ENCODE measurements around the gene TBC1D22A.

TBC1D22A gene

GRCh38 chr22:47144791-47145425 is 382.5 kb downstream of the TBC1D22A start:
- DNase-seq (ENCODE audit: low read depth) = no peak
- TF ChIP-seq CTCF (IDR thresholded peaks at IDR 0.05; ENCODE audit: low read length, missing control alignments) = no peak
- no peak overlapping the region for H3K4me3 ChIP-seq (replicated peaks; ENCODE audit: low read depth, low read length)

GRCh38 chr22:47145883-47146282 is 383.4 kb downstream of the TBC1D22A start:
- H3K4me3 ChIP-seq (replicated peaks; ENCODE audit: low read depth, low read length) = no peak overlapping the region
- DNase-seq (ENCODE audit: low read depth) = no peak
- TF ChIP-seq CTCF (IDR thresholded peaks at IDR 0.05; ENCODE audit: low read length, missing control alignments) = no peak

GRCh38 chr22:47146391-47146790 is 383.9 kb downstream of the TBC1D22A start:
- no peak for TF ChIP-seq CTCF (IDR thresholded peaks at IDR 0.05; ENCODE audit: low read length, missing control alignments)

GRCh38 chr22:47146941-47147340 is 384.5 kb downstream of the TBC1D22A start:
- DNase-seq (ENCODE audit: low read depth) = no peak
- no peak overlapping the region for H3K4me3 ChIP-seq (replicated peaks; ENCODE audit: low read depth, low read length)
- no peak for TF ChIP-seq CTCF (IDR thresholded peaks at IDR 0.05; ENCODE audit: low read length, missing control alignments)

More at GRCh38 chr22:47146391-47146790, 383.9 kb downstream of the TBC1D22A start:
- H3K4me3 ChIP-seq (replicated peaks; ENCODE audit: low read depth, low read length) = no peak overlapping the region
- no peak for DNase-seq (ENCODE audit: low read depth)

- TF ChIP-seq CTCF (IDR thresholded peaks at IDR 0.05; ENCODE audit: low read length, missing control alignments) = no peak
- no peak for DNase-seq (ENCODE audit: low read depth)
These were observed 385.1 kb downstream of the TBC1D22A start for GRCh38 chr22:47147572-47147971.

GRCh38 chr22:47148510-47148909 is 386.1 kb downstream of the TBC1D22A start:
- H3K4me3 ChIP-seq (replicated peaks; ENCODE audit: low read depth, low read length) = no peak overlapping the region
- DNase-seq (ENCODE audit: low read depth) = no peak
- TF ChIP-seq CTCF (IDR thresholded peaks at IDR 0.05; ENCODE audit: low read length, missing control alignments) = no peak

More at GRCh38 chr22:47147572-47147971, 385.1 kb downstream of the TBC1D22A start:
- no peak overlapping the region for H3K4me3 ChIP-seq (replicated peaks; ENCODE audit: low read depth, low read length)
